ENCODE data around the gene TAX1BP1.
"Not testable (repeated sequence)": the region's sequence is repeated elsewhere in the genome, so short reads cannot be mapped to it uniquely, and the experiment has no call there.

The TAX1BP1 gene

GRCh38 chr7:27856703-27857485 lies 116.9 kb downstream of the TAX1BP1 start:
- not testable (repeated sequence) for DNase-seq

GRCh38 chr7:27860800-27861199 lies 120.8 kb downstream of the TAX1BP1 start:
- DNase-seq = no peak

- no peak for DNase-seq
Measured at GRCh38 chr7:27861747-27862146, 121.8 kb downstream of the TAX1BP1 start.

GRCh38 chr7:27863880-27864279 lies 123.9 kb downstream of the TAX1BP1 start:
- DNase-seq = no peak

GRCh38 chr7:27866256-27866655 lies 126.3 kb downstream of the TAX1BP1 start:
- no peak for DNase-seq

- DNase-seq = no peak
Measured at GRCh38 chr7:27866828-27867672, 127.1 kb downstream of the TAX1BP1 start.

- no peak for DNase-seq
Measured at GRCh38 chr7:27868131-27868550, 128.2 kb downstream of the TAX1BP1 start.

GRCh38 chr7:27869056-27869455 lies 129.1 kb downstream of the TAX1BP1 start:
- no peak for DNase-seq

GRCh38 chr7:27870595-27870994 lies 130.6 kb downstream of the TAX1BP1 start:
- DNase-seq = no peak

GRCh38 chr7:27871086-27871485 lies 131.1 kb downstream of the TAX1BP1 start:
- DNase-seq = no peak

GRCh38 chr7:27871866-27872265 lies 131.9 kb downstream of the TAX1BP1 start:
- DNase-seq = no peak

- DNase-seq = no peak
Measured at GRCh38 chr7:27872356-27873275, 132.7 kb downstream of the TAX1BP1 start.

GRCh38 chr7:27873981-27874957 lies 134.3 kb downstream of the TAX1BP1 start:
- no peak for DNase-seq

GRCh38 chr7:27875061-27875460 lies 135.1 kb downstream of the TAX1BP1 start:
- no peak for DNase-seq

GRCh38 chr7:27875832-27876231 lies 135.9 kb downstream of the TAX1BP1 start:
- DNase-seq = no peak

GRCh38 chr7:27876756-27877155 lies 136.8 kb downstream of the TAX1BP1 start:
- no peak for DNase-seq

Measured in stimulated activated CD4-positive, alpha-beta T cell treated with anti-CD3 and anti-CD28 coated beads, Interleukin-4, amount 100 ng/mL, for 1 hour (primary cell).